Parathyroid adenoma (tissue), 2 donors: ENCODE results near the gene PHEX.

Experiments used
- H2AFZ ChIP-seq: fragments of 300-600 bp; sonication (generic); one replicate; pipeline ENCODE4 v1.7.0; 2017; ENCODE audit warnings: antibody characterized with exemption, mild to moderate bottlenecking
- H3K27ac ChIP-seq: fragments of 300-600 bp; sonication (generic); one replicate; pipeline ENCODE4 v1.7.0; 2017
- H3K27me3 ChIP-seq: fragments of 300-600 bp; sonication (generic); one replicate; pipeline ENCODE4 v1.7.0; 2017; ENCODE audit warnings: low read length; ENCODE audit not compliant: control insufficient read depth, insufficient read depth
- H3K36me3 ChIP-seq: fragments of 300-600 bp; sonication (generic); one replicate; pipeline ENCODE4 v1.7.0; 2017; ENCODE audit warnings: low read length; ENCODE audit not compliant: control insufficient read depth, insufficient read depth
- H3K4me1 ChIP-seq: fragments of 300-600 bp; sonication (generic); one replicate; pipeline ENCODE4 v1.7.0; 2017; ENCODE audit warnings: control low read depth
- H3K4me2 ChIP-seq: fragments of 300-600 bp; sonication (generic); one replicate; pipeline ENCODE4 v1.7.0; 2017; ENCODE audit warnings: low read length
- H3K4me3 ChIP-seq: fragments of 300-600 bp; sonication (generic); one replicate; pipeline ENCODE4 v1.7.0; 2017; ENCODE audit warnings: low read depth, low read length
- H3K79me2 ChIP-seq: fragments of 300-600 bp; sonication (generic); one replicate; pipeline ENCODE4 v1.7.0; 2017; ENCODE audit warnings: control low read depth
- H3K9ac ChIP-seq: fragments of 300-600 bp; sonication (generic); one replicate; pipeline ENCODE4 v1.7.0; 2017; ENCODE audit warnings: mild to moderate bottlenecking
- H3K9me3 ChIP-seq: fragments of 300-600 bp; sonication (generic); one replicate; pipeline ENCODE4 v1.7.0; 2017; ENCODE audit warnings: low read length; ENCODE audit not compliant: control insufficient read depth
- CTCF ChIP-seq: fragments of 300-600 bp; sonication (generic); IDR thresholded peaks from one replicate; pipeline ENCODE4 v1.7.0; 2017; ENCODE audit warnings: antibody characterized with exemption, mild to moderate bottlenecking
- donor health status: primary hyperparathyroidism.

Gene PHEX

GRCh38 chrX:22025751-22026150 lies 6.4 kb upstream of the PHEX start:
- Histone ChIP-seq H3K9ac (no peak overlapping the region), H3K9me3 (no peaks in the 10 kb centered on the region), H3K27me3 (no peaks in the 10 kb centered on the region), H2AFZ (no peak overlapping the region), H3K4me2 (no peak overlapping the region), H3K36me3 (no peaks in the 10 kb centered on the region), H3K4me1 (no peaks in the 10 kb centered on the region), H3K4me3 (no peak overlapping the region), H3K27ac (no peak overlapping the region), H3K79me2 (no peaks in the 10 kb centered on the region)
- no peak for TF ChIP-seq CTCF

- no peak overlapping the region for H3K9ac ChIP-seq
- H3K4me2 ChIP-seq, result no peak overlapping the region
- TF ChIP-seq CTCF, result no peak
- H3K4me1 ChIP-seq, result no peaks in the 10 kb centered on the region
- H3K27ac ChIP-seq, result no peak overlapping the region
- H3K79me2 ChIP-seq, result no peaks in the 10 kb centered on the region
- H2AFZ ChIP-seq, result no peak overlapping the region
- no peaks in the 10 kb centered on the region for H3K27me3 ChIP-seq
- no peaks in the 10 kb centered on the region for H3K36me3 ChIP-seq
- no peak overlapping the region for H3K4me3 ChIP-seq
- H3K9me3 ChIP-seq, result no peaks in the 10 kb centered on the region
Measured at GRCh38 chrX:22026731-22027130, 5.4 kb upstream of the PHEX start.

- H2AFZ ChIP-seq, result no peak overlapping the region
- H3K27me3 ChIP-seq, result no peaks in the 10 kb centered on the region
- H3K4me3 ChIP-seq, result no peak overlapping the region
- no peaks in the 10 kb centered on the region for H3K4me1 ChIP-seq
- H3K36me3 ChIP-seq, result no peaks in the 10 kb centered on the region
- no peak for TF ChIP-seq CTCF
- H3K9ac ChIP-seq, result no peak overlapping the region
- H3K9me3 ChIP-seq, result no peaks in the 10 kb centered on the region
- H3K4me2 ChIP-seq, result no peak overlapping the region
- H3K79me2 ChIP-seq, result no peaks in the 10 kb centered on the region
- H3K27ac ChIP-seq, result no peak overlapping the region
Measured at GRCh38 chrX:22032506-22032905, 381 bp downstream of the PHEX start.

GRCh38 chrX:22033818-22034217 lies 1.7 kb downstream of the PHEX start:
- Histone ChIP-seq H3K9ac (no peak overlapping the region), H3K4me1 (no peaks in the 10 kb centered on the region), H2AFZ (no peak overlapping the region), H3K27ac (no peak overlapping the region), H3K4me2 (no peak overlapping the region), H3K36me3 (no peaks in the 10 kb centered on the region), H3K27me3 (no peaks in the 10 kb centered on the region), H3K9me3 (no peaks in the 10 kb centered on the region), H3K4me3 (no peak overlapping the region), H3K79me2 (no peaks in the 10 kb centered on the region)
- TF ChIP-seq CTCF, result no peak

DNA sequence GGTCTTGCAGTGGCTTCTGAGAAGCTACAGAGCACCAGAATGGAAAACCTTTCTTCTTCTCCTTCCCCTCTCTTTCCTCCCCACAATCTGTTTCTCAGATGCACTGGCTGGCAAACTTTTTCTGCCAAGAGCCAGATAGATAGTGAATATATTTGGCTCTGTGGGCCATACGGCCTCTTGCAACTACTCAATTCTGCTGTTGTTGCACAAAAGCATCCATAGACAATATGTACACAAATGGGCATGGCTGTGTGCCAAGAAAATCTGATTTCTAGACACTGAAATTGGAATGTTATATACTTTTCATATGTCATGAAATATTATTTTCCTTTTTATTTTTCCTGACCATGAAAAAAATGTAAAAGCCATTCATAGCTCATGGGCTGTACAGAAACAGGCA lies 3.1 kb downstream of the PHEX start:
- Histone ChIP-seq H3K4me2 (no peak overlapping the region), H2AFZ (no peak overlapping the region), H3K9me3 (no peaks in the 10 kb centered on the region), H3K9ac (no peak overlapping the region), H3K4me1 (no peaks in the 10 kb centered on the region), H3K36me3 (no peaks in the 10 kb centered on the region), H3K27me3 (no peaks in the 10 kb centered on the region), H3K27ac (no peak overlapping the region), H3K4me3 (no peak overlapping the region), H3K79me2 (no peaks in the 10 kb centered on the region)
- no peak for TF ChIP-seq CTCF
